Fibroblast of mammary gland (primary cell): ENCODE data around the gene PCIF1.

Source experiments
- DNase-seq: peaks from one replicate; pipeline ENCODE4 v3.0.0-alpha.2; 2010; ENCODE audit warnings: low read depth
- H3K4me3 ChIP-seq: 2 replicates; pipeline ENCODE4 v1.5.1; 2011; ENCODE audit warnings: low read depth, mild to moderate bottlenecking, low read length, moderate library complexity; ENCODE audit not compliant: control insufficient read depth
- TF ChIP-seq, protein P1 (sequence below): conservative IDR thresholded peaks from 2 replicates; pipeline ENCODE4 v1.5.1; 2011; ENCODE audit warnings: low read depth, low read length, inconsistent platforms; ENCODE audit not compliant: control insufficient read depth, insufficient read depth

PCIF1 gene

GRCh38 chr20:45937765-45938164, 3.3 kb downstream of the PCIF1 start:
- H3K4me3 ChIP-seq: no peak overlapping the region
- DNase-seq: peak; percentile 38
- TF ChIP-seq, protein P1, sequence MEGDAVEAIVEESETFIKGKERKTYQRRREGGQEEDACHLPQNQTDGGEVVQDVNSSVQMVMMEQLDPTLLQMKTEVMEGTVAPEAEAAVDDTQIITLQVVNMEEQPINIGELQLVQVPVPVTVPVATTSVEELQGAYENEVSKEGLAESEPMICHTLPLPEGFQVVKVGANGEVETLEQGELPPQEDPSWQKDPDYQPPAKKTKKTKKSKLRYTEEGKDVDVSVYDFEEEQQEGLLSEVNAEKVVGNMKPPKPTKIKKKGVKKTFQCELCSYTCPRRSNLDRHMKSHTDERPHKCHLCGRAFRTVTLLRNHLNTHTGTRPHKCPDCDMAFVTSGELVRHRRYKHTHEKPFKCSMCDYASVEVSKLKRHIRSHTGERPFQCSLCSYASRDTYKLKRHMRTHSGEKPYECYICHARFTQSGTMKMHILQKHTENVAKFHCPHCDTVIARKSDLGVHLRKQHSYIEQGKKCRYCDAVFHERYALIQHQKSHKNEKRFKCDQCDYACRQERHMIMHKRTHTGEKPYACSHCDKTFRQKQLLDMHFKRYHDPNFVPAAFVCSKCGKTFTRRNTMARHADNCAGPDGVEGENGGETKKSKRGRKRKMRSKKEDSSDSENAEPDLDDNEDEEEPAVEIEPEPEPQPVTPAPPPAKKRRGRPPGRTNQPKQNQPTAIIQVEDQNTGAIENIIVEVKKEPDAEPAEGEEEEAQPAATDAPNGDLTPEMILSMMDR: no peak

- TF ChIP-seq, protein P1: no peak
- no peak overlapping the region for H3K4me3 ChIP-seq
- no peak for DNase-seq
Measured at GRCh38 chr20:45938727-45939438, 4.4 kb downstream of the PCIF1 start.

- no peak for DNase-seq
- TF ChIP-seq, protein P1: no peak
- H3K4me3 ChIP-seq: no peak overlapping the region
Measured at GRCh38 chr20:45940053-45940452, 5.6 kb downstream of the PCIF1 start.

DNA sequence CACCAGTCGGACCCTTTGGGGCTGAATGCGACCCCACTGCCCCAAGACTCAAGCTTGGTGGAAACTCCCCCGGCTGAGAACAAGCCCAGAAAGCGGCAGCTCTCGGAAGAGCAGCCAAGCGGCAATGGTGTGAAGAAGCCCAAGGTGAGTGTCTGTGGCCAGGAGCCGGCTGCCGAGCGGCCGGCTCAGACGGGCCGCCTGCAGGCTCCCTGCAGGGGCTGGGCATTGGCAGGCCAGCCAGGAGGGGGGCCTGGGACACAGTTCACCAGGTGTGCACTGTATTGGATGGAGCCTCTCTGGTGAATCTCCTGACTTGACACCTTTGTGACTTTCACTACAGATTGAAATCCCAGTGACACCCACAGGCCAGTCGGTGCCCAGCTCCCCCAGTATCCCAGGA, 6.0 kb downstream of the PCIF1 start:
- TF ChIP-seq, protein P1: no peak
- no peak for DNase-seq
- H3K4me3 ChIP-seq: no peak overlapping the region

DNA sequence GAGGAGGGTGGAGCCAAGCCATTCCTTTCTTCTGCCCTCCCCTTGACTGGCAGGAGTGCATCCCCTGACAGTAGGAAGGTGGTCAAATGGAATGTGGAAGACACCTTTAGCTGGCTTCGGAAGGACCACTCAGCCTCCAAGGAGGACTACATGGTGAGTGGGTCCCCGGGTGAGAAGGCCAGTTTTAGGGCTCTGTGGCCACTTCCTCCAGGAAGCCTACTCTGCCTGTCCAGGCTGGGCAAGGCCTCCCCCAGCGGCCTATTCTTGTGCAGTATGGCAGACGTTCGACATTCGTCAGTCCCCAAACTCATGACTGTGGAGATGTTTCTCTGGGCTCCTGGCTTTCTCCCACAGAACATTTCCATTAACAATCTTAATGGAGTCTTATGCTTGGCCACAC, 9.1 kb downstream of the PCIF1 start:
- TF ChIP-seq, protein P1: no peak

GRCh38 chr20:45944151-45944964, 9.9 kb downstream of the PCIF1 start:
- peak; percentile 59 for DNase-seq
- TF ChIP-seq, protein P1: no peak
- no peak overlapping the region for H3K4me3 ChIP-seq

More for the DNA sequence above, 9.1 kb downstream of the PCIF1 start:
- DNase-seq: no peak
- H3K4me3 ChIP-seq: no peak overlapping the region
